Calu3 (cell line): ENCODE results near the gene TMEM43. TPM values are rescaled to one million over a fixed set of nuclear protein-coding genes. Genes with fewer than 3 reads are reported as not detected.
"Not testable (repeated sequence)": the region's sequence is repeated elsewhere in the genome, so short reads cannot be mapped to it uniquely, and the experiment has no call there.

Source experiments
- BruUV-seq: library from RNA; stranded (reverse); fragments of 400-500 nt; replicated peaks from 2 replicates; lab custom pipeline; 2021; lab: Mats Ljungman, UMichigan
- CTCF ChIA-PET: fragments of 300-600 bp; sonication (Branson Sonifier 250); formaldehyde crosslinking; loops from one replicate; lab custom pipeline; 2022; ENCODE audit warnings: antibody characterized with exemption; lab: Charles Lee
- DNase-seq: peaks from one replicate; pipeline ENCODE4 v3.0.0; 2022
- H3K27ac Mint-ChIP-seq: one replicate; pipeline ENCODE4 v1.8.0; 2022; ENCODE audit warnings: mixed read lengths; ENCODE audit not compliant: unreplicated experiment
- H3K27me3 Mint-ChIP-seq: one replicate; pipeline ENCODE4 v1.8.0; 2022; ENCODE audit warnings: mixed read lengths; ENCODE audit not compliant: unreplicated experiment
- H3K36me3 Mint-ChIP-seq: one replicate; pipeline ENCODE4 v1.8.0; 2022; ENCODE audit warnings: mild to moderate bottlenecking, moderate library complexity, mixed read lengths; ENCODE audit not compliant: insufficient read depth, unreplicated experiment
- H3K4me1 Mint-ChIP-seq: one replicate; pipeline ENCODE4 v1.8.0; 2022; ENCODE audit warnings: mild to moderate bottlenecking, low read depth, mixed read lengths; ENCODE audit not compliant: unreplicated experiment
- H3K4me3 Mint-ChIP-seq: one replicate; pipeline ENCODE4 v1.8.0; 2022; ENCODE audit warnings: mild to moderate bottlenecking, low read depth, moderate library complexity, mixed read lengths; ENCODE audit not compliant: unreplicated experiment
- H3K9me3 Mint-ChIP-seq: one replicate; pipeline ENCODE4 v1.8.0; 2022; ENCODE audit warnings: low read depth, mixed read lengths; ENCODE audit not compliant: unreplicated experiment
- CTCF ChIP-seq: fragments of 200-600 bp; IDR thresholded peaks from one replicate; pipeline ENCODE4 v1.8.0; 2022; ENCODE audit warnings: antibody characterized with exemption; ENCODE audit not compliant: unreplicated experiment
- intact Hi-C: fragments of 100-400 bp; cut with micrococcal nuclease; formaldehyde crosslinking; loops from one replicate; pipeline ENCODE4 v1.10.0; 2022; ENCODE audit not compliant: unreplicated experiment
- total RNA-seq: library from RNA; stranded (reverse); gene quantifications from 2 replicates; pipeline ENCODE4 v1.2.3, GENCODE V29; 2022

The TMEM43 gene
- total RNA-seq, 1 experiment from 2014 or later = 56.2 TPM

- H3K9me3 Mint-ChIP-seq = peaks cover 11% of the 10 kb centered on the region
- H3K36me3 Mint-ChIP-seq = peaks cover 10% of the 10 kb centered on the region
- TF ChIP-seq CTCF = no peak
- CTCF ChIA-PET = interaction anchor here (1.2 kb wide), 1 partner anchor 196 kb away, joined by 3 read pairs; no protein-coding TSS in a partner anchor
- DNase-seq = no peak
- BruUV-seq = no TSS peak
- H3K27ac Mint-ChIP-seq = peak overlapping the region; percentile 98
- no peaks in the 10 kb centered on the region for H3K27me3 Mint-ChIP-seq
- H3K4me1 Mint-ChIP-seq = peaks cover 22% of the 10 kb centered on the region
- H3K4me3 Mint-ChIP-seq = no peak overlapping the region
- intact Hi-C loops = loop anchor here (1.0 kb wide), 1 partner anchor 32 kb away; the partner anchor contains the start of gene CHCHD4
Measured at GRCh38 chr3:14092464-14092863, 32.4 kb upstream of the TMEM43 start.

GRCh38 chr3:14093831-14094230 is 31.0 kb upstream of the TMEM43 start:
- Mint-ChIP-seq H3K4me1 (peaks cover 22% of the 10 kb centered on the region), H3K36me3 (peaks cover 10% of the 10 kb centered on the region), H3K27ac (peak overlapping the region; percentile 5), H3K27me3 (no peaks in the 10 kb centered on the region), H3K4me3 (no peak overlapping the region), H3K9me3 (peaks cover 8% of the 10 kb centered on the region)
- CTCF ChIA-PET = interaction anchor here (0.6 to 1.0 kb wide), 2 partner anchors 32 to 1838 kb away, joined by 3 read pairs; no protein-coding TSS in a partner anchor
- no peak for TF ChIP-seq CTCF
- DNase-seq = peak; percentile 33
- no TSS peak for BruUV-seq
- intact Hi-C loops = no loop called here

- intact Hi-C loops = no loop called here
- Mint-ChIP-seq H3K27me3 (no peaks in the 10 kb centered on the region), H3K36me3 (peaks cover 10% of the 10 kb centered on the region), H3K27ac (no peak overlapping the region), H3K9me3 (peaks cover 2% of the 10 kb centered on the region), H3K4me3 (no peak overlapping the region), H3K4me1 (peaks cover 15% of the 10 kb centered on the region)
- no peak for TF ChIP-seq CTCF
- BruUV-seq = no TSS peak
- DNase-seq = no peak
- CTCF ChIA-PET = no interaction called here
Measured at GRCh38 chr3:14096742-14097141, 28.1 kb upstream of the TMEM43 start.

GRCh38 chr3:14097616-14098391 is 27.0 kb upstream of the TMEM43 start:
- Mint-ChIP-seq H3K9me3 (peaks cover 2% of the 10 kb centered on the region), H3K27ac (no peak overlapping the region), H3K27me3 (no peaks in the 10 kb centered on the region), H3K36me3 (peaks cover 4% of the 10 kb centered on the region), H3K4me3 (no peak overlapping the region), H3K4me1 (peaks cover 15% of the 10 kb centered on the region)
- no peak for TF ChIP-seq CTCF
- CTCF ChIA-PET = no interaction called here
- intact Hi-C loops = no loop called here
- DNase-seq = no peak
- no TSS peak for BruUV-seq

GRCh38 chr3:14109821-14110220 is 15.0 kb upstream of the TMEM43 start:
- H3K36me3 Mint-ChIP-seq, CTCF ChIA-PET, BruUV-seq: not testable (repeated sequence)

More at GRCh38 chr3:14109821-14110220, 15.0 kb upstream of the TMEM43 start:
- H3K27ac Mint-ChIP-seq, H3K4me3 Mint-ChIP-seq, H3K27me3 Mint-ChIP-seq, DNase-seq, H3K4me1 Mint-ChIP-seq, intact Hi-C loops, H3K9me3 Mint-ChIP-seq: not testable (repeated sequence)
